Activated T-cell treated with anti-CD3 and anti-CD28 coated beads, Interleukin-2, amount 50 U/mL, for 72 hours (primary cell): ENCODE results near the gene C5. TPM values are rescaled to one million over a fixed set of nuclear protein-coding genes. Genes with fewer than 3 reads are reported as not detected.
"Not testable (repeated sequence)": the region's sequence is repeated elsewhere in the genome, so short reads cannot be mapped to it uniquely, and the experiment has no call there.

Source experiments
- ATAC-seq, 2 donors: fragments of 150-1000 bp; cut with Tn5 transposase; replicated peaks in 1 of 2; 2 replicates each; pipeline ENCODE4 v1.10.0; 2021; ENCODE audit warnings: moderate library complexity in 2 of 2, mild to moderate bottlenecking in 1 of 2
- DNase-seq, 2 donors: peaks; one replicate each; pipeline ENCODE4 v3.0.0; 2021 to 2022; ENCODE audit warnings: mixed read lengths in 1 of 2
- H3K27ac Mint-ChIP-seq: one replicate; pipeline ENCODE4 v1.8.0; 2022; ENCODE audit warnings: mild to moderate bottlenecking, moderate library complexity, mixed read lengths
- H3K27me3 Mint-ChIP-seq: one replicate; pipeline ENCODE4 v1.8.0; 2022; ENCODE audit warnings: low read depth, mixed read lengths
- H3K36me3 Mint-ChIP-seq, 2 donors: one replicate each; pipeline ENCODE4 v1.8.0; 2022; ENCODE audit warnings: mixed read lengths in 2 of 2, mild to moderate bottlenecking in 1 of 2; ENCODE audit not compliant: insufficient read depth in 2 of 2
- H3K4me1 Mint-ChIP-seq: one replicate; pipeline ENCODE4 v1.8.0; 2022; ENCODE audit warnings: low read depth, mixed read lengths
- H3K4me3 Mint-ChIP-seq, 2 donors: one replicate each; pipeline ENCODE4 v1.8.0; 2022; ENCODE audit warnings: mild to moderate bottlenecking in 2 of 2, mixed read lengths in 2 of 2, moderate library complexity in 2 of 2
- H3K9me3 Mint-ChIP-seq, 2 donors: one replicate each; pipeline ENCODE4 v1.8.0; 2022; ENCODE audit warnings: mixed read lengths in 2 of 2
- total RNA-seq, 2 donors: library from RNA; stranded (reverse); gene quantifications; one replicate each; pipeline ENCODE4 v1.2.3, GENCODE V29; 2022

Gene C5
- total RNA-seq, 2 donors from 2014 or later: 1.9 to 3.5 TPM

DNA sequence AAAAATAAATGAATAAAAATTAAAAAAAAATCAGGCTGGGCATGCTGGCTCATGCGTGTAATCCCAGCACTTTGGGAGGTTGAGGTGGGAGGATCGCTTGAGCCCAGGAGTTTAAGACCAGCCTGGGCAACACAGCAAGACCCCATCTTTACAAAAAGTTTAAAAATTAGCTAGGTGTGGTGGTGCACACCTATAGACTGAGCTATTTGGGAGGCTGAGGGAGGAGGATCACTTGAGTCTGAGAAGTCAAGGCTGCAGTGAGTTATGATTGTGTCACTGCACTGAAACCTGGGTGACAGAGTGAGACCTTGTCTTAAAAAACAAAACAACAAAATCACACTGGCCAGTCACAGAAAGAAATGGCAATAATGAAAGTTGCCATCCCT, 21.3 kb upstream of the C5 start:
- H3K4me1 Mint-ChIP-seq: peaks cover 54% of the 10 kb centered on the region
- ATAC-seq (peak in 1 of 2 donors; percentile 7), DNase-seq (peak; percentile 17 to 26)
- H3K9me3 Mint-ChIP-seq: peaks cover 4 to 11% of the 10 kb centered on the region in 2 donors
- H3K27me3 Mint-ChIP-seq: no peaks in the 10 kb centered on the region
- H3K36me3 Mint-ChIP-seq: peaks cover 13 to 20% of the 10 kb centered on the region in 2 donors
- H3K27ac Mint-ChIP-seq: peak overlapping the region; percentile 95
- H3K4me3 Mint-ChIP-seq: peak overlapping the region; percentile 93 to 96

DNA sequence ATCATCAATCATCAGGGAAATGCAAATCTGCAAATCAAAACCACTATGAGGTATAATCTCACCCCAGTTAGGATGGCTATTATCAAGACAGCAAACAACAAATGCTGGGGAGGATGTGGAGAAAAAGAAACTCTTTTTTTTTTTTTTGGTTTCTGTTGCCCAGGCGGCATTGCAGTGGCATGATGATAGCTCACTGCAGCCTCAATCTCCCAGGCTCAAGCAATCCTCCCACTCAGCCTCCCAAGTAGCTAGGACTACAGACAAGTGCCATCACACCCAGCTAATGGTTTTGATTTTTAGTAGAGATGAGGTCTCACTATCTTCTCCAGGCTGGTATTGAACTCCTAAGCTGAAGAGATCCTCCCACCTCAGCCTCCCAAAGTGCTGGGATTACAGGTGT, 19.3 kb upstream of the C5 start:
- H3K27ac Mint-ChIP-seq: no peak overlapping the region
- peaks cover 4 to 11% of the 10 kb centered on the region in 2 donors for H3K9me3 Mint-ChIP-seq
- H3K4me1 Mint-ChIP-seq: peaks cover 44% of the 10 kb centered on the region
- H3K36me3 Mint-ChIP-seq: peaks cover 8 to 15% of the 10 kb centered on the region in 2 donors
- no peaks in the 10 kb centered on the region for H3K27me3 Mint-ChIP-seq
- H3K4me3 Mint-ChIP-seq: no peak overlapping the region
- ATAC-seq (no peak), DNase-seq (no peak)

DNA sequence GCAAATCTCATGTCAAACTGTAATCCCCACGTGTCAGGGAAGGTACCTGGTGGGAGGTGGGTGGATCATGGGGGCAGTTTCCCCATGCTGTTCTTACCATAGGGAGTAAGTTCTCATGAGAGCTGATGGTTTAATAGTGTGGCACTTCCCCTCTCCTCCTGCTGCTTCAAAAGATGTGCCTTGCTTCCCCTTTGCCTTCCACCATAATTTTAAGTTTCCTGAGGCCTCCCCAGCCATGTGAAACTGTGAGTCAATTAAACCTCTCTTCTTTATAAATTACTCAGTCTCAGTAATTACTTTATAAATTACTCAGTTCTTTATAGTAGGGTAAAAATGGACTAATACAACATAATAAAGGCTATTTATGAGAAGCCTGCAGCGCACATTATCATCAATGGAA, 17.6 kb upstream of the C5 start:
- Mint-ChIP-seq H3K36me3 (peaks cover 8 to 15% of the 10 kb centered on the region in 2 donors), H3K9me3 (peaks cover 4 to 11% of the 10 kb centered on the region in 2 donors), H3K27me3 (no peaks in the 10 kb centered on the region), H3K4me1 (peaks cover 40% of the 10 kb centered on the region), H3K27ac (peak overlapping the region; percentile 91), H3K4me3 (peak overlapping the region in 1 of 2 donors; percentile 36)
- DNase-seq: no peak
- peak; percentile 30 to 39 for ATAC-seq

DNA sequence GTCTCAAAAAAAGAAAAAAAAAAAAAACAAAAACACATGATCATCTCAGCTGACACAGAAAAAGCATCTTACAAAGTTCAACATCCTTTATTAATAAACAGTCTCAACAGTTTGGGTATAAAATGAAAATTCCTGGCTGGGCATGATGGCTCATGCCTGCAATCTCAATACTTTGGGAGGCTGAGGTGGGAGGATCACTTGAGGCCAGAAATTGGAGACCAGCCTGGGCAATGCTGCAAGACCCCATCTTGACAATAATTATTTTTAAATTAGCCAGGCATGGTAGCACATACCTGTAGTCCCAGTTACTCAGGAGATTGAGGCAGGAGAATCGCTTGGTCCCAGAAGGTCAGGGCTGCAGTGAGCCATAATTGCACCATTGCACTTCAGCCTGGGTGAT, 16.8 kb upstream of the C5 start:
- Mint-ChIP-seq H3K4me3 (no peak overlapping the region), H3K9me3 (peaks cover 4 to 11% of the 10 kb centered on the region in 2 donors), H3K27ac (no peak overlapping the region), H3K27me3 (peaks cover 2% of the 10 kb centered on the region), H3K36me3 (peaks cover 8 to 15% of the 10 kb centered on the region in 2 donors), H3K4me1 (peaks cover 36% of the 10 kb centered on the region)
- DNase-seq (no peak), ATAC-seq (no peak)

DNA sequence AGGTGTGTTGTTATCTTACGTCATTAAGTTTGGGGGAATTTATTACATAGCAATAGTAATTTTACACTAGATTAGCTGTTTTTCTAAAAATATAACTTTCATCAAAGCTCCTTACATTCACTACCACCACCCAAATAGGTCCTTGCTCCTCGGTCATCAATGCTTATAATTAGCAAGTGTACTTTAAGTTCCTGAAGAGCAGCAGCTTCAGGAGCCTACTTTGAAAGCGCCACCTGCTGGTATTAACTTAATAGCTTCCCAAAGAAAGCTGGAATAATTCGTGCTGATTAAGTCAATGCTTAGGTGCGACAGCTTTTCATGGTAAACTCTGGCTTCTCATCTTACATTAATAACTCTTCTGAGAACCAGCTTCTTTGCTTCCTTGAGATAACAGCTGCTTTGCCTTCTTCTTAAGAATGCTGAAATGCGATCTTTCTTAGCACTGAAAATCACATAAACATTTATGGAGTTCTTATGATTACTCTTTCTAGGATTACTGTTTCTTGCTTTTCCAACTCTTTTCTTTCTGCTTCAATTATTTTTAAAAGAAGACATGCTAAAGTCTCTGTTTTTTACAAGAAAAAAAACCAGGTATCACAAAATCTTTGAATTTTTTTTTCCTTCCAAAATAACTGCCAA, 10.0 kb upstream of the C5 start:
- H3K27me3 Mint-ChIP-seq: peaks cover 5% of the 10 kb centered on the region
- DNase-seq (peak; percentile 14 to 19), ATAC-seq (no peak)
- H3K4me3 Mint-ChIP-seq: no peak overlapping the region
- H3K4me1 Mint-ChIP-seq: peaks cover 18% of the 10 kb centered on the region
- no peak overlapping the region for H3K27ac Mint-ChIP-seq
- peaks cover 0 to 3% of the 10 kb centered on the region in 2 donors for H3K36me3 Mint-ChIP-seq
- peaks cover 1 to 3% of the 10 kb centered on the region in 2 donors for H3K9me3 Mint-ChIP-seq

DNA sequence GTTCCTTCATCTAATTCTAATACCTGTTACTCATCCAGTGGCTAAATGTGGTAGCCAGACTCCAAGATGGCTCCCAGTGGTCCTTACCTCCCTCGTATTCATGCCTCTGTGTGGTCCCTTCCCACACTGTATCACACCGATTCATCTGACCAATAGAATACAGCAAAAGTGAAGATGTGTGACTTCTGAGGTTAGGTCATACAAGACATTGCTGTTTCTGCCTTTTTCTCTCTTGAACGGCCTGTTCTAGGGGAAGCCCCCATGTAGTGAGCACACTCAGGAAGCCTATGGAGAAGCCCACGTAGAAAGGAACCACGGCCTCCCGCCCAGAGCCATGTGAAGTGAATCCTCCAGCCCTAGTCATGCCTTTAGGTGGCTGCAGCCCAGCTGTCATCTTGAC, 9.4 kb upstream of the C5 start:
- peaks cover 5% of the 10 kb centered on the region for H3K27me3 Mint-ChIP-seq
- H3K4me3 Mint-ChIP-seq: no peak overlapping the region
- peaks cover 1 to 3% of the 10 kb centered on the region in 2 donors for H3K9me3 Mint-ChIP-seq
- DNase-seq (no peak), ATAC-seq (no peak)
- H3K27ac Mint-ChIP-seq: no peak overlapping the region
- peaks cover 0 to 3% of the 10 kb centered on the region in 2 donors for H3K36me3 Mint-ChIP-seq
- H3K4me1 Mint-ChIP-seq: peaks cover 18% of the 10 kb centered on the region

DNA sequence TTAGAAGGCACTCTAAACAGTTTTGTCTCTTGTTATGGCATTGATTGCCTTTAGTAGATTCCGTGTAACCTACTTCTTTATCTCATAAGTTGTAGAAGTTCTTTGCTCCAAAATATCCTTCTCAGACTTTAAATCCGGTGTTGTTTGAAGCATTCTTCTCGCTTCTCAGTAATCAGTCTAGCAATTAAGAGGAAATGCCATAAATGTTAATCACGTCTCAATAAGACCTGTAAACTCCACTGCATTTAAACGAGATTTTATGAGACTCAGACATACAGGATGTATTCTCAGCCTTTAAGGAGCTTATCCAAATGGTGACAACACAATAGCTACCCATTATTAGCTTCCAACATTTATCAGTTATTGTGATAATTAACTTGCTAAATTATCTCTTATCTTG, 7.7 kb upstream of the C5 start:
- DNase-seq: no peak
- Mint-ChIP-seq H3K4me3 (no peak overlapping the region), H3K4me1 (peaks cover 9% of the 10 kb centered on the region), H3K9me3 (peaks cover 1 to 3% of the 10 kb centered on the region in 2 donors), H3K27me3 (peaks cover 5% of the 10 kb centered on the region), H3K36me3 (peaks cover 0 to 3% of the 10 kb centered on the region in 2 donors), H3K27ac (no peak overlapping the region)
- ATAC-seq: no peak

DNA sequence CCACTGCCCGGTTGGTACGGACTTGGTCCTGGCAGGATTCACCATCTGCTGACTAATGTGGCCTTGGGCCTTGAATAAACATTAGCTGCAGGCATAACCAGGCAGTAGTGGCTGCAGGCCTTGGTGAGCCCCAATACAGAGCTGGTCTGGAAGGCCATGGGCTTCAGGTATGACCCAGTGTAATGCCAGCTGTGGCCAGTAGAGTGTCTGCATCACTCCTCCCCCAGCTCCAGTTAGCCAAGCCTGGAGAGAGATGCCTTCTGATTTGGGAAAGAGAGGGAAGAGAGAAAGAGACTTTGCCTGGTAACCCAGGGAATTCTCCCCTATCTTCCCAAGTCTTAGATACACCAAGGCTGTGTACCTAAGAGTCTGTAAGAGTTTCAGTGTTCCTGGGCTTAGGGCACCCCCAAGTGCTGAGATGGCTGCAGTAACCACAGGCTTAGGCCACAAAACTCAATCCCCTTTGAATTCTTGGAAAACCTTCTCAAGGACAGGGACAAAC, 5.6 kb upstream of the C5 start:
- ATAC-seq (peak in 1 of 2 donors; percentile 51), DNase-seq (peak in 1 of 2 donors; percentile 10)
- H3K9me3 Mint-ChIP-seq: peaks cover 1 to 3% of the 10 kb centered on the region in 2 donors
- H3K4me1 Mint-ChIP-seq: no peaks in the 10 kb centered on the region
- H3K27me3 Mint-ChIP-seq: no peaks in the 10 kb centered on the region
- H3K27ac Mint-ChIP-seq: no peak overlapping the region
- H3K4me3 Mint-ChIP-seq: no peak overlapping the region
- peaks cover 0 to 3% of the 10 kb centered on the region in 2 donors for H3K36me3 Mint-ChIP-seq

DNA sequence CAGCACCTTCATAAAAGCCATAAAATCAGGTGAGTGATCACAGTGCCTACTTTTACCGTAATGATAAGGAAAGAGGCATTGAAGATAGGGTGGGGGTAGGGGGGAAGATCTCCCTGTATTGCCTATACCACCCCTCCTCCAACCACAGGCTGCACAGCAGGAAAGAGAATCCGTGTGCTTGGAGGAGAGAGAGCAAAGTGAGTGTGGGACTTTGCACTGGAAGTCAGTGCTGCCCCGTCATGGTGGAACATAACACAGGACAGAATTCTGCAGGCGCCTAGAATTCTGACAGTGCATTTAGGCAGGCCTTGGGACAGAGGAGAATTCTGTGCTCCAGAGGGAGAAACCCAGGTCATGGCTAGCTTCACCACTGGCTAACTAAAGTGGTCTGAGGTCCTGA, 3.5 kb upstream of the C5 start:
- Mint-ChIP-seq H3K4me1 (no peaks in the 10 kb centered on the region), H3K27ac (no peak overlapping the region), H3K27me3 (no peaks in the 10 kb centered on the region), H3K4me3 (no peak overlapping the region), H3K36me3 (peaks cover 0 to 3% of the 10 kb centered on the region in 2 donors), H3K9me3 (peaks cover 1 to 3% of the 10 kb centered on the region in 2 donors)
- ATAC-seq: no peak
- DNase-seq: no peak

DNA sequence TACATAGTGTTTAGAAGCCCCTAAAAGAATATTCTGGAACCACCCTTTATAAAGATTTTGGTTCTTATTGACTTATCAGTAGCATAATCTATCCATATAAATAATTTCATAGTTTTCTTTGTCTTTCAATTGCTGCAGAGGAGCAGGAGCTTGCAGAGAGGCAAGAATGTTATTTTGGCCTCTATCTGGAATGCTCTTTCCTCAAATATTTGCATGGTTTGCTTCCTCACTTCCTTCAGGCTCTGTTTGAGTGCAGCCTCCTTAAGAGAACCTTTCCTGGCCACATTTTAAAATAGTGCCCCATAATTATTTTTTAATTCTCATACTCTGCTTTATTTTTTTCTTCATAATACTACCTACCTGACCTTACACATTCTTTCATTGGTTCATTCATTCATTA, 1.5 kb downstream of the C5 start:
- no peaks in the 10 kb centered on the region for H3K4me1 Mint-ChIP-seq
- ATAC-seq: no peak
- no peak overlapping the region for H3K27ac Mint-ChIP-seq

DNA sequence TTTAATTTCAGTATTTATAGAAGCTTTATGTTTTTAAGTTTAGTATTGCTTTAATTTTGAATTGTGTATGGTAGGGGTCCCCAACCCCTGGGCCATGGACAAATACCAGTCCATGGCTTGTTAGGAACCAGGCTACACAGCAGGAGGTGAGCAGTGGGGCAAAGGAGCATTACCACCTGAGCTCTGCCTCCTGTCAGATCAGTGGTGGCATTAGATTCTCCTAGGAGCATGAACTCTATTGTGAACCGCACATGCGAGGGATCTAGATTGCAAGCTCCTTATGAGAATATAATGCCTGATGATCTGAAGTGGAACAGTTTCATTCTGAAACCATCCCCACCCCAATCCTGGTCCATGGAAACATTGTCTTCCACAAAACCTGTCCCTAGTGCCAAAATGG, 1.9 kb downstream of the C5 start:
- ATAC-seq (no peak), DNase-seq (no peak)
- H3K36me3 Mint-ChIP-seq: no peaks in the 10 kb centered on the region
- no peak overlapping the region for H3K4me3 Mint-ChIP-seq
- no peak overlapping the region for H3K27ac Mint-ChIP-seq
- no peaks in the 10 kb centered on the region for H3K4me1 Mint-ChIP-seq
- no peaks in the 10 kb centered on the region for H3K27me3 Mint-ChIP-seq
- no peaks in the 10 kb centered on the region for H3K9me3 Mint-ChIP-seq

More for the DNA sequence above, 1.5 kb downstream of the C5 start:
- DNase-seq: no peak
- Mint-ChIP-seq H3K9me3 (no peaks in the 10 kb centered on the region), H3K27me3 (no peaks in the 10 kb centered on the region), H3K36me3 (no peaks in the 10 kb centered on the region), H3K4me3 (no peak overlapping the region)

DNA sequence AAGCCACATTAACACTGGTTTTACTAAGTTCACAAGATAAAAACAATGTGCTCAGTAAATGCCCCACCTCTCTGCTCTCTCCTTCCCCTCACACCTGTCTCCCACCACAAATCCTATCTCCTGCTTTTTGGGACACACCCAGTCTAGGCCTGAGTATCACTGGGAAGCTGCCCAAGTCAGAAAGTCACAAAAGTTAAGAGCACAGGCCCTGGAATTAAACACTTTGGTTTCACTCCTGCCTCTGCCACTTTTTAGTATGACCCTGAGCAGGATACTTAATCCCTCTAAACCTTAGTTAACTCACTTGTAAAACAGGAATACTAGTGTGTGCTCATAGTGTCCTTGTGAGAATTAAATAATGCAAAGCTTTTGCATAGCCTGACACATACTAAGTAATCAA, 11.3 kb downstream of the C5 start:
- Mint-ChIP-seq H3K4me3 (no peak overlapping the region), H3K9me3 (no peaks in the 10 kb centered on the region), H3K27ac (no peak overlapping the region), H3K36me3 (no peaks in the 10 kb centered on the region), H3K27me3 (no peaks in the 10 kb centered on the region), H3K4me1 (no peaks in the 10 kb centered on the region)
- ATAC-seq (no peak), DNase-seq (no peak)

DNA sequence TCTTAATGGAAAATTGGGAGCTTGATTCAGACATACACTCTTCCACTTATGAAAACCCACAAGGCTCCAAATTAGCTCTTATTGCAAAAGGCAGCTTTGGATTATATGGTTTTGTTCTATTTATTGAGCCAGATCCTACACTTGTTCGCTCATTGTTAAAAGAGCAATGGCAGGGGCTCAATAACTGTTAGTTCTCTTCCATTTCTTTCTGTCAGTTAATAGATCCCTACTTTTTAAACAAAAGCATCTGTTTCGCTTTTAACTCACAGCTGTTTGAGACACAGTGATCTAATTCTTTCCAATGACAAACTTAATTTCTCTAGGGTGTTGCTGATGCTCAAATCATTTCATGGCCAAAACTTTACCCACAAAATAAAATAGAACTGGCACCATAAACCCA, 11.7 kb downstream of the C5 start:
- DNase-seq (no peak), ATAC-seq (no peak)
- Mint-ChIP-seq H3K27ac (no peak overlapping the region), H3K27me3 (no peaks in the 10 kb centered on the region), H3K4me1 (no peaks in the 10 kb centered on the region), H3K4me3 (no peak overlapping the region), H3K36me3 (no peaks in the 10 kb centered on the region), H3K9me3 (no peaks in the 10 kb centered on the region)

DNA sequence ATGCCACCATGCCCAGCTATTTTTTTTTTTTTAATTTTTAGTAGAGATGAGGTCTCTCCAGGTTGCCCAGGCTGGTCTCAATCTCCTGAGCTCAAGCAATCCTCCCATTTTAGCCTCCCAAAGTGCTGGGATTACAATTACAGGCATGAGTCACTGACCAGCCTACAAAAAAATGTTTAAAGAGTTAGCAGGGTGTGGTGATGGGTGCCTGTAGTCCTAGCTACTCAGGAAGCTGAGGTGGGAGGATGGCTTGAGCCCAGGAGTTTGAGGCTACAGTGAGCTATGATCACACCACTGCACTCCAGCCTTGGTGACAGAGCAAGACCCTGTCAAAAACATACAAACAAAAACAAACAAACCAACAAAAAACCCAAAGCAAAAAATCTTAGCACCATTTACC, 14.4 kb downstream of the C5 start:
- H3K27ac Mint-ChIP-seq, H3K9me3 Mint-ChIP-seq, H3K4me3 Mint-ChIP-seq: not testable (repeated sequence)

More for the DNA sequence above, 14.4 kb downstream of the C5 start:
- not testable (repeated sequence) for DNase-seq, H3K36me3 Mint-ChIP-seq, H3K27me3 Mint-ChIP-seq, H3K4me1 Mint-ChIP-seq, ATAC-seq
